GM12801 (cell line): ENCODE measurements around the gene AK8.

Source experiments
- CTCF ChIP-seq: IDR thresholded peaks from one replicate; pipeline ENCODE4 v1.5.1; 2011; ENCODE audit warnings: control low read depth; ENCODE audit not compliant: insufficient read length; ENCODE audit errors: extremely low read depth

Gene AK8

DNA sequence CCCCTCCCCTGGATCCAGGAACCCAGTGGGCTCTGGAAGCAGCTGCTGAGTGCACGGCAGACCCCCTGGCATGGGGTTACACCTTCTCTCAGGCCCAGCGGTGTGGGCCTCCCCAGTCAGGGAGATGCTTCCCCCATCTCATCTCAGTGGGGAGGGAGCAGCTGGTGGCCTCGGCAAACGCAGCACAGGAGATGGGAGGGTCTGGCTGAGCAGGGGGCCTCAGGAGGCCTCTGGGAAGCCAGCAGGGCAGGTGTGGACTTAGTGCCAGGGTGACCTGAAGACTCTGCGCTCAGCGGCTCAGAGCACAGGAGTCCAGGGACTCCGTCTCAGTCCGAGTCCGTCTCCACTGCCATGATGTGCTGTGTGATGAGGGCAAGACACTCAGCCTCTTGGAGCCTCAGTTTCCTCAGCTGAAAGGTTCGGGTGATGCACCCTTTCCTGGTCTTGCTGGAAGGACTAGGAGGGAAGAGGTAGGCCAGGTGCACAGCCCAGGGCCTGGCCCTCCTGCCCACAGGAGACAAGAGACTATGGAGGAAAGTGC is 107.2 kb downstream of the AK8 start:
- TF ChIP-seq CTCF, result no peak

DNA sequence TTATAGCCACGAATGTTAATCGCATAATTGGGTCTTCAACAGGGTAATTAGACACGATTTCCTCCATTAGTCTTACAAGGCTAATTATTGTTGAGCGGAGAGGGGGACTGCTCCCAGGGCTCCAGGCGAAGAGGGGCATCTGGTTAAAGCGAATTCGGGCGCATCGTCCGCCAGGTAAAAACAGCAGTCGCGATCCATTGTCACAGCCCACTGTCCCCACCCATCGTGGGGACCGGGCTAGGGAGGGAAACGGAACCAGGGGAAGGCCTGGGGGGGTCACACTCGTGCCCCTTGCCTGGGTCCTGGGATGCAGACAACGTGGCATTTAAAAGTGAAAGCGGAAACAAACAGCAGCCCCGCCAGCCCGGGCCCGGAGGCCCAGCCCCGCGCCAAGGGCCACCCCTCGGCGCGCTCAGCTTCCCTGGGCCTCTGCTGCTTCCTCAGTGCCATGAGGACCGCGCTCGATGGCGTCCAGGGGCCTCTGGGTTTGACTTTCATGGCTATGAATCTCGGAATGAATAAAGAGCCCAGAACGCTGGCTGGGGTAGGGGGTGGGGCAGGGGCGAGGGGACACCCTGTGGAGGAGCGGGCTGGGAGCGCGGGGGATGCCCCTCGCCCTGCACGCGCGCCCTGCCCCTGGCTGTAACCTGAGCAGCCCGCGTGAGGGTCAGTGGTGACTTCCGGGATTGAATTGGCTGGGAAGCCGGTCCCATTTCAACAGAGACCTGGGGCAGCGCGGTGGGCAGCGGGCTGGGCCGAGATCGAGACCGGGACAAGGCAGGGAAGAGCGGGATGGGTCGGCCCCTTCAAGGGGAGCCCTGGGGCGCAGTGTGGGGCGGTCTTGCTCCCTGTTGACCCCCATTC is 107.9 kb downstream of the AK8 start:
- no peak for TF ChIP-seq CTCF

- TF ChIP-seq CTCF, result no peak
These were observed 108.9 kb downstream of the AK8 start for GRCh38 chr9:132768932-132769905.

GRCh38 chr9:132763574-132763973 is 114.5 kb downstream of the AK8 start:
- no peak for TF ChIP-seq CTCF

DNA sequence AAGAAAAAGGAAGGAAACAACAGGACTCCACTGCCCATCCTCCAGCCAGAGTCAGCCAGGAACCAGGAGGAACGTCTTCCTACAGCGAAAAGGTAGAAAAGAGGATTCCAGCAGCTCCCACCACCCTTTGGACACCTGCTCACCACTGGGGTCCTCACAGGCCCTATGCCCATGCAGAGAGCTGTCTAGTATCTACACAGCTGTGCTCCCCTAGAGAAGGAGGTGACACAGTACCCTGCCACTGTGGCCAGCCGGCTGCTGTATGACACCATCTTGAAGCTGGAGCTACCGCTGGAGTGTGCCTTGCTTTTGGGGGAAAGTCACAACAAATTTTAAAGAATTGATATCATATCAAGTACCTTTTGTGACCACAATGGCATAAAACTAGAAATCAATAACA is 115.2 kb downstream of the AK8 start:
- no peak for TF ChIP-seq CTCF

- TF ChIP-seq CTCF, result no peak
These were observed 116.5 kb downstream of the AK8 start for GRCh38 chr9:132761602-132762001.

DNA sequence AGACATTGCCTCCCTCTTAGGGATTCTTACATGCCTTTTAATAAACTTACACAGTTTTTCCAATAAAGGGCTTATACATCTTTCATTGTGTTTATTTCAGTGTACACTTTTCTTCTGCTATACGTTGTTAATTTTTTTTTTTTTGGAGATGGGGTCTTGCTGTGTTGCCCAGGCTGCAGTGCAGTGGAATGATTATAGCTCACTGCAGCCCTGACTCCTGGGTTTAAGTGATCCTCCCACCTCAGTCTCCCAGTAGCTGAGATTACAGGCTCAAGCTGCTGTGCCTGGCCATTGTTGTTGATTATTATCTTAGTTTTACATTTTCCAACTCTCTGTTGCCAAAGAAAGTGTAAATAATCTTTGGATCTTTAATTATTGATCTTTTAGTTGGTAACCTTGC is 118.0 kb downstream of the AK8 start:
- no peak for TF ChIP-seq CTCF
